HG02678 (cell line): ENCODE results near the gene IL6.

ENCODE experiments used
- ATAC-seq: cut with Tn5 transposase; IDR thresholded peaks from one replicate; pipeline ENCODE4 v1.9.1; 2021; ENCODE audit warnings: mild to moderate bottlenecking, moderate library complexity; ENCODE audit not compliant: unreplicated experiment

Gene IL6

DNA sequence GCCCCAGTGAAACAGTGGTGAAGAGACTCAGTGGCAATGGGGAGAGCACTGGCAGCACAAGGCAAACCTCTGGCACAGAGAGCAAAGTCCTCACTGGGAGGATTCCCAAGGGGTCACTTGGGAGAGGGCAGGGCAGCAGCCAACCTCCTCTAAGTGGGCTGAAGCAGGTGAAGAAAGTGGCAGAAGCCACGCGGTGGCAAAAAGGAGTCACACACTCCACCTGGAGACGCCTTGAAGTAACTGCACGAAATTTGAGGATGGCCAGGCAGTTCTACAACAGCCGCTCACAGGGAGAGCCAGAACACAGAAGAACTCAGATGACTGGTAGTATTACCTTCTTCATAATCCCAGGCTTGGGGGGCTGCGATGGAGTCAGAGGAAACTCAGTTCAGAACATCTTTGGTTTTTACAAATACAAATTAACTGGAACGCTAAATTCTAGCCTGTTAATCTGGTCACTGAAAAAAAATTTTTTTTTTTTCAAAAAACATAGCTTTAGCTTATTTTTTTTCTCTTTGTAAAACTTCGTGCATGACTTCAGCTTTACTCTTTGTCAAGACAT lies 574 bp upstream of the IL6 start:
- peak; percentile 78 for ATAC-seq

DNA sequence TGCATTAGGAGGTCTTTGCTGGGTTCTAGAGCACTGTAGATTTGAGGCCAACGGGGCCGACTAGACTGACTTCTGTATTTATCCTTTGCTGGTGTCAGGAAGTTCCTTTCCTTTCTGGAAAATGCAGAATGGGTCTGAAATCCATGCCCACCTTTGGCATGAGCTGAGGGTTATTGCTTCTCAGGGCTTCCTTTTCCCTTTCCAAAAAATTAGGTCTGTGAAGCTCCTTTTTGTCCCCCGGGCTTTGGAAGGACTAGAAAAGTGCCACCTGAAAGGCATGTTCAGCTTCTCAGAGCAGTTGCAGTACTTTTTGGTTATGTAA lies 675 bp downstream of the IL6 start:
- ATAC-seq = no peak

- ATAC-seq = peak; percentile 38
Measured at GRCh38 chr7:22728401-22729029, 1.5 kb downstream of the IL6 start.

GRCh38 chr7:22729180-22729825 lies 2.3 kb downstream of the IL6 start:
- ATAC-seq = no peak

DNA sequence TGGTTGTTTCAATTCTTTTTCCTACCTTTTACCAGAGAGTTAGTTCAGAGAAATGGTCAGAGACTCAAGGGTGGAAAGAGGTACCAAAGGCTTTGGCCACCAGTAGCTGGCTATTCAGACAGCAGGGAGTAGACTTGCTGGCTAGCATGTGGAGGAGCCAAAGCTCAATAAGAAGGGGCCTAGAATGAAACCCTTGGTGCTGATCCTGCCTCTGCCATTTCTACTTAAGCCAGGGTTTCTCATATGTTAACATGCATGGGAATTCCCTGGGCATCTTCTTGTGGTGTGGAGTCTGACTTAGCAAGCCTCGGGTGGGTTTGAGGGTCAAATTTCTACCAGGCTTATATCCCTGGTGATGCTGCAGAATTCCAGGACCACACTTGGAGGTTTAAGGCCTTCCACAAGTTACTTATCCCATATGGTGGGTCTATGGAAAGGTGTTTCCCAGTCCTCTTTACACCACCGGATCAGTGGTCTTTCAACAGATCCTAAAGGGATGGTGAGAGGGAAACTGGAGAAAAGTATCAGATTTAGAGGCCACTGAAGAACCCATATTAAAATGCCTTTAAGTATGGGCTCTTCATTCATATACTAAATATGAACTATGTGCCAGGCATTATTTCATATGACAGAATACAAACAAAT lies 3.2 kb downstream of the IL6 start:
- ATAC-seq = no peak

GRCh38 chr7:22730921-22731654 lies 4.1 kb downstream of the IL6 start:
- ATAC-seq = no peak

GRCh38 chr7:22731766-22732165 lies 4.8 kb downstream of the IL6 start:
- no peak for ATAC-seq

GRCh38 chr7:22732556-22733126 lies 5.6 kb downstream of the IL6 start:
- ATAC-seq = no peak

DNA sequence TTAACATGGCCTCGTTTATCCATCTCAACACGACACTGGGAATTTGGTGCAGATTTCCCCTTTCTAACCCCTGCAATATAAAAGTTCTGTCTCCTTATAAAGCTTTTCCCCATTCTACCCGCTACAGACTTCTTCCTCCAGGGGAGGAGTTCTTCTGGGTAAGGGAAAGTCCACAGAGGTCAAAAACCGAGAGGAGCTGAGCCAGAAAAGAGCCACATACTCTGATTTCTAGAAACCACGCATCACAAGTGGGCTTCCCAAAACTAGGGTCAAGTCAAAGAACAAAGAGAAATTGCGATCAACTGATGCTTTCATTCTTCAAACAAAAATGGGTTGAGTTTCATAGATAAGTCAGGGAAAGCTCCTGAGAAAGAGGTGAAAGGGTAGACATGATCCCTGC lies 6.8 kb downstream of the IL6 start:
- no peak for ATAC-seq

GRCh38 chr7:22743014-22743413 lies 16.0 kb downstream of the IL6 start:
- no peak for ATAC-seq

- ATAC-seq = no peak
Measured at GRCh38 chr7:22751341-22751740, 24.3 kb downstream of the IL6 start.

- no peak for ATAC-seq
Measured at GRCh38 chr7:22757338-22757994, 30.5 kb downstream of the IL6 start.

- no peak for ATAC-seq
Measured at GRCh38 chr7:22758576-22758975, 31.6 kb downstream of the IL6 start.

DNA sequence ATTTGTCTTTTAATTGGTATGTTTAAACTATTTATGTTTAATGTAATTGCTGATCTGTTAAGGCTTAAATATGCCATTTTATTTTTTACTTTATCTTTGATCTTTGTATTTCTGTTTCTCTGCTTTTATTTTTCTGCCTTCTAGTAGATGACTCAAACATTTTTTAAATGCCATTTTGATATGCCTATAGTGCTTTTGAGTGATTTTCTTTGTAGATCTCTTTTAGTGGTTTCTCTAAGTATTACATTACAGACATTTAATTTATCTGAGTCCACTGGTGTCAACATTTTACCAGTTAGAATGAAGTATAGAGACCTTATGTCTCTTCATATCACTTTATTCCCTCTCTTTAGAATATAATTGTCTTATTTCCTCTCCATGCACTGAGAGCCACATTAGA lies 32.7 kb downstream of the IL6 start:
- ATAC-seq = no peak

DNA sequence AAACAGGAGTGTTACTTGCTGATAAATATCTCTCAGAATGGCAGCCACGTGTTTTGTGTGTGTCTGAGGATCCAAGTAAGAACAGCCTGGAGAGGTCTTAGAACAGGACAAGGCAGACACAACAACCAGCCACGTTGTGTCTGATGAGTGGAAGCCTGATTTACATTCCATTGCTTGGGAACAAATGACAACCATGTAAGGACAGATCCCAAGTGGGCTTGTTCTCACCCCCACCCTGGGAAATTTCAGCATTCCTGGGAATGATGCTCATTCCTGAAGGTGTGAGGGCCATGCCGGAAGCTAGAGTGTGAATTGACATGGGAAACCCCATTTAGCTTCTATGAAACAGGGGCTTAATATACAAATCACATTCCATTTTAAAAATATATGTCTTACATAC lies 35.9 kb downstream of the IL6 start:
- no peak for ATAC-seq

DNA sequence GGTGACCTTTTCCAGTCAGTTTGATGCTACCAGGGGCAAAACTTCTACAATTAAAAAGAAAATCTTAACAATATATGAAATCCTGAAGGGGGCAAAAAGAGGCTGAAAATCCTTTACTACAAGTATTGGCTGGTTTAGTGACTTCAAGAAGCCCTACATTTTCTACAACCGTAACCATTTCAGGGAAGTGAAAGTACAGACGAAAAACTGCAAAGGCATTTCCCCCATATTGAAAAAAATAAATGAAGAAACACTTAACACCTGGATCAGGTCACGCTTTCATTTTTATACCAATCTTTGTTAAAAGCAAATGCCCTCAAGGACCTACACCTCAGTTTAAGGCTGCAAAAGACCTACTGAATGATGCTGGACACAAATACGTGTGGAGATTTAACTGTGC lies 38.6 kb downstream of the IL6 start:
- ATAC-seq = peak; percentile 82

DNA sequence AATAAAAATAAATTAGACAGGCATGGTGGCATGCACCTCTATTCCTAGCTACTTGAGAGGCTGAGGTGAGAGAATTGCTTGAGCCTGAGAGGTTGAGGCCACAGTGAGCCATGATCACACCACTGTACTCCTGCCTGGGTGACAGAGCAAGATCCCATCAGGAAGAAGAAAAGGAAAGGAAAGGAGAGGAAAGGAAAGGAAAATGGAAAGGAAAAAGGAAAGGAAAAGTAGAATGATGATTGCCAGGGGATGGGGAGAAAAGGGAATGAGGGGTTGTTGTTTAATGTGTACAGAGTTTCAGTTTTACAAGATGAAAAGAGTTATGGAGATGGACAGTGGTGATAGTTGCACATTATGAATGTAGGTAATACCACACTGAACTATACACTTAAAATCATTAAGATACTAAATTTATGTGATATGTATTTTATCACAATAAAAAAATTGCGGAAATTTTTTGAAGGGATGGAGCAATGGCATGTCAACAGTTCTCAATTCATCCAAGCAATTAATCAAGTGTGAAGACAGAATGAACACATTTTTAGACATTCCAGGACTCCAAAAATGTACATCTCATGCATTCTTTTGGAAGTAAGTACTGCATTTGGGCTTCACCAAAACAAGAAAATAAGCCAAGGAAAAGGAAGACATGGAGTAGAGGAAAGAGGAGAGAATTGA lies 44.3 kb downstream of the IL6 start:
- ATAC-seq = no peak

GRCh38 chr7:22771872-22772228 lies 44.9 kb downstream of the IL6 start:
- no peak for ATAC-seq

GRCh38 chr7:22772885-22773284 lies 45.9 kb downstream of the IL6 start:
- ATAC-seq = no peak

GRCh38 chr7:22776964-22777363 lies 50.0 kb downstream of the IL6 start:
- ATAC-seq = no peak
